Left ventricle myocardium inferior (tissue), 1 donor: ENCODE results near the gene SOCS4. TPM values are rescaled to one million over a fixed set of nuclear protein-coding genes. Genes with fewer than 3 reads are reported as not detected.

Experiments used
- DNase-seq: peaks from one replicate; pipeline ENCODE4 v3.0.0-alpha.2; 2020
- H3K27ac ChIP-seq: fragments of 200-600 bp; replicated peaks from 2 replicates; pipeline ENCODE4 v1.8.0; 2021
- H3K27me3 ChIP-seq: fragments of 200-600 bp; 2 replicates; pipeline ENCODE4 v1.8.0; 2021; ENCODE audit warnings: low read depth
- H3K36me3 ChIP-seq: fragments of 200-600 bp; 2 replicates; pipeline ENCODE4 v1.8.0; 2021
- H3K4me1 ChIP-seq: fragments of 200-600 bp; 2 replicates; pipeline ENCODE4 v1.8.0; 2021
- H3K4me3 ChIP-seq: fragments of 200-600 bp; 2 replicates; pipeline ENCODE4 v1.8.0; 2021; ENCODE audit warnings: mild to moderate bottlenecking, moderate library complexity
- H3K9me3 ChIP-seq: fragments of 200-600 bp; replicated peaks from 2 replicates; pipeline ENCODE4 v1.8.0; 2021
- CTCF ChIP-seq: fragments of 200-600 bp; IDR thresholded peaks from 2 replicates; pipeline ENCODE4 v1.8.0; 2021; ENCODE audit warnings: antibody characterized with exemption, mild to moderate bottlenecking, borderline replicate concordance
- intact Hi-C: fragments of 100-400 bp; cut with micrococcal nuclease; formaldehyde crosslinking; loops from one replicate; pipeline ENCODE4 v1.11.0; 2022
- total RNA-seq: library from RNA; stranded (reverse); fragmentation: NEBNext Ultra II Directional; extraction: Animal tissue kit (Norgen Biotek cat#: 25700); gene quantifications from one replicate; pipeline ENCODE4 v1.2.1, GENCODE V29; 2021
- donor health status: DM: no; HTN: yes; CAD: no; lungs with severe emphysema.

SOCS4 gene
- total RNA-seq, 1 donor from 2014 or later: 18.1 TPM

GRCh38 chr14:55045087-55045486 lies 18.1 kb downstream of the SOCS4 start:
- Histone ChIP-seq H3K27me3 (no peaks in the 10 kb centered on the region), H3K27ac (no peak overlapping the region), H3K4me3 (no peak overlapping the region), H3K36me3 (peaks cover 16% of the 10 kb centered on the region), H3K9me3 (no peaks in the 10 kb centered on the region), H3K4me1 (no peaks in the 10 kb centered on the region)
- no peak for TF ChIP-seq CTCF
- no peak for DNase-seq
- intact Hi-C loops: no loop called here

- intact Hi-C loops: no loop called here
- H3K36me3 ChIP-seq: peaks cover 16% of the 10 kb centered on the region
- H3K9me3 ChIP-seq: no peaks in the 10 kb centered on the region
- H3K27me3 ChIP-seq: no peaks in the 10 kb centered on the region
- no peak for DNase-seq
- no peak overlapping the region for H3K4me3 ChIP-seq
- H3K27ac ChIP-seq: no peak overlapping the region
- no peak for TF ChIP-seq CTCF
- H3K4me1 ChIP-seq: peaks cover 19% of the 10 kb centered on the region
These were observed 20.4 kb downstream of the SOCS4 start for GRCh38 chr14:55047301-55048053.

GRCh38 chr14:55048900-55049436 lies 21.9 kb downstream of the SOCS4 start:
- TF ChIP-seq CTCF: no peak
- intact Hi-C loops: no loop called here

GRCh38 chr14:55051165-55051422 lies 24.1 kb downstream of the SOCS4 start:
- Histone ChIP-seq H3K9me3 (no peaks in the 10 kb centered on the region), H3K27ac (peak overlapping the region; percentile 99), H3K27me3 (no peaks in the 10 kb centered on the region), H3K36me3 (peaks cover 14% of the 10 kb centered on the region), H3K4me1 (peaks cover 52% of the 10 kb centered on the region), H3K4me3 (peak overlapping the region; percentile 91)
- no peak for TF ChIP-seq CTCF
- no peak for DNase-seq
- intact Hi-C loops: no loop called here

More at GRCh38 chr14:55048900-55049436, 21.9 kb downstream of the SOCS4 start:
- Histone ChIP-seq H3K9me3 (no peaks in the 10 kb centered on the region), H3K36me3 (peaks cover 11% of the 10 kb centered on the region), H3K4me3 (no peak overlapping the region), H3K27me3 (no peaks in the 10 kb centered on the region), H3K4me1 (peaks cover 34% of the 10 kb centered on the region), H3K27ac (no peak overlapping the region)
- no peak for DNase-seq

GRCh38 chr14:55051423-55052268 lies 24.6 kb downstream of the SOCS4 start, which contains the start of gene MAPK1IP1L:
MAPK1IP1L (plus strand) TSS chr14:55051647; CDS start chr14:55061684, 10,037 bp downstream.
- H3K9me3 ChIP-seq: no peaks in the 10 kb centered on the region
- intact Hi-C loops: no loop called here
- TF ChIP-seq CTCF: peak; percentile 100
- H3K36me3 ChIP-seq: peaks cover 19% of the 10 kb centered on the region
- peak within 1 kb of the TSS; percentile 99 for H3K27ac ChIP-seq
- H3K27me3 ChIP-seq: no peaks in the 10 kb centered on the region
- peaks cover 56% of the 10 kb centered on the region for H3K4me1 ChIP-seq
- peak within 1 kb of the TSS; percentile 91 for H3K4me3 ChIP-seq
- peak; percentile 89 for DNase-seq
